ENCODE data around the gene FSTL1. TPM values are rescaled to one million over a fixed set of nuclear protein-coding genes. Genes with fewer than 3 reads are reported as not detected.

Gene FSTL1
- polyA plus RNA-seq, 1 of the 3 experiments (the other 2 are of a cell fraction), result 329 TPM

DNA sequence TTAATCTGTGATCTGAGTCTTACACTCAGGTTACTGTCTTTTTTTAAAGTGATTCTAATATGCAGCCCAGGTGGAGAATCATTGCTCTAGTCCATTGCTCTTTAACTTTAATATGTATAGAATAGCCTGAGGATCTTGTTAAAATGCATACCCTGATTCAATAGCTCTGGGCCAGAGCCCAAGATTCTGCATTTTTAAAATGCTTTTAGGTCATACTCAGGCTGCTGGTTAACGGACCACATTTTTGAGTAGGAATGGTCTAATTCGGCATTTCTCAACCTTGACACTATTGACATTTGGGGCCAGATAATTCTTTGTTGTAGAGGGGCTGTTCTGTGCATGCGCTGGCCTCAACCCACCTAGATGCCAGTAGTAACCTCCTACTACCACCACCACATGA is 20.9 kb upstream of the FSTL1 start:
- no peaks in the 10 kb centered on the region for H3K27me3 ChIP-seq (ENCODE audit: insufficient read depth)
- no peak overlapping the region for H3K9ac ChIP-seq
- WGBS (ENCODE audit: low lambda C conversion rate), result 54% methylated on average over 3 of the region's 3 CpGs
- H4K20me1 ChIP-seq (ENCODE audit: insufficient read depth), result no peaks in the 10 kb centered on the region
- 0 out of 2 replicates have a peak overlapping the region, but pooled peaks have one; percentile 0 for H3K4me2 ChIP-seq
- H3K9me2 ChIP-seq, result no peaks in the 10 kb centered on the region
- H3K4me3 ChIP-seq (ENCODE audit: low read depth in 2 of 2, low read length in 1 of 2), result no peak overlapping the region
- H3K9me3 ChIP-seq, result no peaks in the 10 kb centered on the region
- H3K27ac ChIP-seq (ENCODE audit: low read depth in 2 of 2, low read length in 1 of 2), result peak overlapping the region in 1 of 2 experiments; percentile 50; a peak in 1 of 4 replicates
- ChIA-PET POLR2A (no interaction called here), CTCF (interaction anchor here (0.9 kb wide), 1 partner anchor 87 kb away, joined by 3 read pairs; no protein-coding TSS in a partner anchor)
- H2AFZ ChIP-seq (ENCODE audit: low read depth), result no peak overlapping the region
- no peaks in the 10 kb centered on the region for H3K36me3 ChIP-seq (replicated peaks in 1 of 2; ENCODE audit: control insufficient read depth in 1 of 2, insufficient read depth in 2 of 2, low read length in 1 of 2)
- no peaks in the 10 kb centered on the region for H3K79me2 ChIP-seq (ENCODE audit: insufficient read depth)
- H3K4me1 ChIP-seq (ENCODE audit: control insufficient read depth in 1 of 2, insufficient read depth in 2 of 2, low read depth in 1 of 2, low read length in 1 of 2), result peaks cover 0 to 33% of the 10 kb centered on the region in 2 experiments; a peak in 2 of 4 replicates
- DNase-seq, result no peak
- H3F3A ChIP-seq (replicated peaks; ENCODE audit: insufficient read depth), result peaks cover 12% of the 10 kb centered on the region
- TF ChIP-seq NFIC (IDR thresholded peaks at IDR 0.05; ENCODE audit: borderline replicate concordance) (peak; percentile 86), IRF3 (IDR thresholded peaks at IDR 0.05; ENCODE audit: low read depth, low read length) (no peak), PBX3 (IDR thresholded peaks at IDR 0.05) (peak; percentile 52; the same call in 1 of the 2 replicates), RCOR1 (IDR thresholded peaks at IDR 0.05; ENCODE audit: low read length) (no peak), JUND (IDR thresholded peaks at IDR 0.05) (peak; percentile 49; the same call in 1 of the 2 replicates), RAD21 (IDR thresholded peaks at IDR 0.05; ENCODE audit: low read length) (no peak), TEAD4 (IDR thresholded peaks at IDR 0.05; ENCODE audit: borderline replicate concordance, insufficient read depth) (peak; percentile 72; the same call in 1 of the 2 replicates), POLR2AphosphoS5 (IDR thresholded peaks at IDR 0.05; ENCODE audit: low read depth, low read length) (peak; percentile 26; the same call in 1 of the 2 replicates), RXRA (IDR thresholded peaks at IDR 0.05; ENCODE audit: borderline replicate concordance, low read depth) (no peak), FOSL2 (IDR thresholded peaks at IDR 0.05; ENCODE audit: borderline replicate concordance, low read depth) (peak; percentile 61; the same call in 1 of the 2 replicates), EP300 (IDR thresholded peaks at IDR 0.05; ENCODE audit: borderline replicate concordance in 1 of 2, low read depth in 1 of 2, low read length in 1 of 2) (peak in 1 of 2 experiments; percentile 85; a peak in 2 of 4 replicates), GABPA (IDR thresholded peaks at IDR 0.05; ENCODE audit: low read depth) (no peak), TAF1 (IDR thresholded peaks at IDR 0.05; ENCODE audit: borderline replicate concordance, low read depth, low read length) (no peak), MEF2A (IDR thresholded peaks at IDR 0.05; ENCODE audit: borderline replicate concordance, low read depth) (no peak), TCF12 (IDR thresholded peaks at IDR 0.05) (peak; percentile 59)
- TF ChIP-seq, protein P1, sequence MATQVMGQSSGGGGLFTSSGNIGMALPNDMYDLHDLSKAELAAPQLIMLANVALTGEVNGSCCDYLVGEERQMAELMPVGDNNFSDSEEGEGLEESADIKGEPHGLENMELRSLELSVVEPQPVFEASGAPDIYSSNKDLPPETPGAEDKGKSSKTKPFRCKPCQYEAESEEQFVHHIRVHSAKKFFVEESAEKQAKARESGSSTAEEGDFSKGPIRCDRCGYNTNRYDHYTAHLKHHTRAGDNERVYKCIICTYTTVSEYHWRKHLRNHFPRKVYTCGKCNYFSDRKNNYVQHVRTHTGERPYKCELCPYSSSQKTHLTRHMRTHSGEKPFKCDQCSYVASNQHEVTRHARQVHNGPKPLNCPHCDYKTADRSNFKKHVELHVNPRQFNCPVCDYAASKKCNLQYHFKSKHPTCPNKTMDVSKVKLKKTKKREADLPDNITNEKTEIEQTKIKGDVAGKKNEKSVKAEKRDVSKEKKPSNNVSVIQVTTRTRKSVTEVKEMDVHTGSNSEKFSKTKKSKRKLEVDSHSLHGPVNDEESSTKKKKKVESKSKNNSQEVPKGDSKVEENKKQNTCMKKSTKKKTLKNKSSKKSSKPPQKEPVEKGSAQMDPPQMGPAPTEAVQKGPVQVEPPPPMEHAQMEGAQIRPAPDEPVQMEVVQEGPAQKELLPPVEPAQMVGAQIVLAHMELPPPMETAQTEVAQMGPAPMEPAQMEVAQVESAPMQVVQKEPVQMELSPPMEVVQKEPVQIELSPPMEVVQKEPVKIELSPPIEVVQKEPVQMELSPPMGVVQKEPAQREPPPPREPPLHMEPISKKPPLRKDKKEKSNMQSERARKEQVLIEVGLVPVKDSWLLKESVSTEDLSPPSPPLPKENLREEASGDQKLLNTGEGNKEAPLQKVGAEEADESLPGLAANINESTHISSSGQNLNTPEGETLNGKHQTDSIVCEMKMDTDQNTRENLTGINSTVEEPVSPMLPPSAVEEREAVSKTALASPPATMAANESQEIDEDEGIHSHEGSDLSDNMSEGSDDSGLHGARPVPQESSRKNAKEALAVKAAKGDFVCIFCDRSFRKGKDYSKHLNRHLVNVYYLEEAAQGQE (IDR thresholded peaks at IDR 0.05; ENCODE audit: low read depth, low read length), result no peak

Data from SK-N-SH (cell line).